ENCODE measurements around the gene PLCL1.
"Not testable (repeated sequence)": the region's sequence is repeated elsewhere in the genome, so short reads cannot be mapped to it uniquely, and the experiment has no call there.

The PLCL1 gene

DNA sequence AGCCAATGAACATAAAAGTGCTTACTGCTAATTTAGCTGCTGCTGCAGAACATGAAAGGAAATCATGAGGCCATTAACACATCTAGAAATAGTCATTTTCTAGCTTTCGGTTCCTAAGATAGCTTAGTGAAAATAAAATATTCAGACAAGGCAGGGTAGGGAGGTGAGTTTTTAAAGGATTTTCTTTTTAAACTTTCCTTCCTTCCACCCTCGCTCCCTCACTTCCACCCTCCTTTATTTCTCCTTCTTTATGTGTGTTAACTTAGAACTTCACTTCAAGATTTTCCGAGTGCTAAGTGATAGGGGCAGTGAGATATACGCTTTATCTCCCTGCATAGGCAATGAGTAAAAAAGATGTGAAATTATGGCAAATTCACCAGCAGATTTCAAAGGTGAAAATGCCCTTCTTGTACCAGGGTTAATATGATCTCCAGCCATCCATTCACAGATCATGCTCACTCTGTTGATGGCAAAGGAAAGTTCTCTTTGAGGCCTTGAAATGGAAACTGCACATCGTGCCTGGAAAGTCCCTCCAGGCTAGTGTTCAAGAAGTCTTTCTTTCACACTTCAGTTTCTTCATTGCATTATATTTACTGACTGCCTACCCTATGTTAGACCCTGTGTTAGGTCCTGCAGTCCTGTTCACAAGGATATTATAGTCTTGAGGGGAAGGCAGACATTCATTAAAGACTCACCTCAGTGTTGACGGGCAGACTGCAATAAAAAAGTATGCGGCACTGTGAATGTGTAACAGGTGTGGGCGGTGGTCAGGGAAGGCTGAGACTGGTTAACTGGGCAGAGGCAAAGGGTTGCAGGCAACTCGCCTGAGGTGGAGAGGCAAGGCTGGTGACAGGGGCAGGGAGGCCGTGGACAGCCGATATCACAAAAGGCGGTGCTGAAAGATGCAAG lies 200.8 kb downstream of the PLCL1 start:
- Histone ChIP-seq H3K4me3 (no peak overlapping the region), H3K27ac (no peak overlapping the region), H3K36me3 (ENCODE audit: insufficient read depth, low read length) (no peaks in the 10 kb centered on the region), H3K9me3 (ENCODE audit: low read depth, low read length) (no peaks in the 10 kb centered on the region), H3K9ac (ENCODE audit: insufficient read length) (no peak overlapping the region)
- no peak for DNase-seq (ENCODE audit: low read depth, low spot score)
- TF ChIP-seq POLR2AphosphoS5 (IDR thresholded peaks at IDR 0.05; ENCODE audit: borderline replicate concordance, low read depth, low read length): no peak
- TF ChIP-seq EZH2 (IDR thresholded peaks at IDR 0.05): no peak
- TF ChIP-seq FOXP2 (optimal IDR thresholded peaks at IDR 0.05; ENCODE audit: control extremely low read depth, extremely low read length, insufficient read depth): no peak

DNA sequence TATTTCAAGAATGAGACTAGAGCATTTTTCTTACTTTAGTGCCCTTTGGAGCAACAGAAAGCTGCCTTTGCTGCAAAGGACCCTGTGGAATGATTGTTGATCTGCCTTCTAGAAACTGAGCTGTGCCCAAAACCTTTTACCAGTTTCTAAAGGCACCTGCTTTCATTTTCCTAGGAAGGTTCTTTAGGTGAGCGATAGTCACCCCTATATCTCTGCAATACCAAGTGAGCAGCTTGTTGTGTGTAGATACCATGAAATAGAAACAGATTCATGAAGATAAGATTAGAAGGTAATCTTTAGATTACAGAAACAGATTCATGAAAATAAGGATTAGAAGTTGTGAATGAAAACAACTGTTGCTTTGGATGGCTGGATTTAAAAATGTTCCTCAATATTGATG lies 202.3 kb downstream of the PLCL1 start:
- DNase-seq (ENCODE audit: low read depth, low spot score): no peak
- Histone ChIP-seq H3K9ac (ENCODE audit: insufficient read length) (no peak overlapping the region), H3K4me3 (no peak overlapping the region), H3K9me3 (ENCODE audit: low read depth, low read length) (no peaks in the 10 kb centered on the region), H3K36me3 (ENCODE audit: insufficient read depth, low read length) (no peaks in the 10 kb centered on the region), H3K27ac (no peak overlapping the region)
- TF ChIP-seq POLR2AphosphoS5 (IDR thresholded peaks at IDR 0.05; ENCODE audit: borderline replicate concordance, low read depth, low read length): no peak
- no peak for TF ChIP-seq FOXP2 (optimal IDR thresholded peaks at IDR 0.05; ENCODE audit: control extremely low read depth, extremely low read length, insufficient read depth)
- TF ChIP-seq EZH2 (IDR thresholded peaks at IDR 0.05): no peak

DNA sequence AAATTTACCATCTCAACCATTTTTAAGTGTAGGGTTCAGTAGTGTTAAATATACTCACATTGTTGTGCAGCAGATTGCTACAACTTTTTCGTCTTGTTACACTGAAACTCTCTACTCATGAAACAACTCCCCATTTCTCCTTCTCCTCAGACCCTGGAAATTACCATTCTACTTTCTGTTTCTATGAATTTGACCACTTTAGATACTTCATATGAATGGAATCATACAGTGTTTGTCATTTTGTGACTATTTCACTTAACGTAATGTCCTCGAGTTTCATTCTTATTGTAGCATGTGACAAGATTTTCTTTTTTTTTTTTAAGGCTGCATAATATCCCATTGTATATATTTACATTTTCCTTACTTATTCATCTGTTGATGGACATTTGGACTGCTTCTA lies 203.8 kb downstream of the PLCL1 start:
- no peaks in the 10 kb centered on the region for H3K36me3 ChIP-seq (ENCODE audit: insufficient read depth, low read length)
- no peaks in the 10 kb centered on the region for H3K9me3 ChIP-seq (ENCODE audit: low read depth, low read length)
- no peak overlapping the region for H3K4me3 ChIP-seq
- H3K9ac ChIP-seq (ENCODE audit: insufficient read length): no peak overlapping the region
- TF ChIP-seq FOXP2 (optimal IDR thresholded peaks at IDR 0.05; ENCODE audit: control extremely low read depth, extremely low read length, insufficient read depth) (no peak), POLR2AphosphoS5 (IDR thresholded peaks at IDR 0.05; ENCODE audit: borderline replicate concordance, low read depth, low read length) (no peak), EZH2 (IDR thresholded peaks at IDR 0.05) (no peak)
- H3K27ac ChIP-seq: no peak overlapping the region
- DNase-seq (ENCODE audit: low read depth, low spot score): no peak

DNA sequence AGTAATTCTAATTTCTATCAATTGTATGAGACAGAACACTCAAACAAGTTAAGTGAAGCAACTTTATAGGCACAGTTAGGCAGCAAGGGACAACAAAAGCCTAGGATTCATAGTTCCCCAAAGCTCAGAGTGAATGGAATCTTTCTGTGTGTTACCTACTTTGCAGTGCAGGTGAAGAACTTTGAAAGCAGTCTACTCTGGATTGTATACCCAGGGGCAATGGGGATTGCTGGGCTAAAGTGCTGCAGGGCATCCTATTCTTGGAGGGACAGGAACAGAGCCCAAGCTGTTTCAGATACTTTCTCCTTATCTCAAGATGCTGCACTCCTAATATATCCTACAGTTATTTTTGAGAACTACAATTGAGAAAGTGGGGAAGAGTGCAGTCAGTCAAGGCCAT lies 207.6 kb downstream of the PLCL1 start:
- no peak for DNase-seq (ENCODE audit: low read depth, low spot score)
- no peaks in the 10 kb centered on the region for H3K9me3 ChIP-seq (ENCODE audit: low read depth, low read length)
- H3K4me3 ChIP-seq: no peak overlapping the region
- no peak overlapping the region for H3K9ac ChIP-seq (ENCODE audit: insufficient read length)
- TF ChIP-seq FOXP2 (optimal IDR thresholded peaks at IDR 0.05; ENCODE audit: control extremely low read depth, extremely low read length, insufficient read depth) (no peak), EZH2 (IDR thresholded peaks at IDR 0.05) (no peak), POLR2AphosphoS5 (IDR thresholded peaks at IDR 0.05; ENCODE audit: borderline replicate concordance, low read depth, low read length) (no peak)
- no peak overlapping the region for H3K27ac ChIP-seq
- H3K36me3 ChIP-seq (ENCODE audit: insufficient read depth, low read length): no peaks in the 10 kb centered on the region

DNA sequence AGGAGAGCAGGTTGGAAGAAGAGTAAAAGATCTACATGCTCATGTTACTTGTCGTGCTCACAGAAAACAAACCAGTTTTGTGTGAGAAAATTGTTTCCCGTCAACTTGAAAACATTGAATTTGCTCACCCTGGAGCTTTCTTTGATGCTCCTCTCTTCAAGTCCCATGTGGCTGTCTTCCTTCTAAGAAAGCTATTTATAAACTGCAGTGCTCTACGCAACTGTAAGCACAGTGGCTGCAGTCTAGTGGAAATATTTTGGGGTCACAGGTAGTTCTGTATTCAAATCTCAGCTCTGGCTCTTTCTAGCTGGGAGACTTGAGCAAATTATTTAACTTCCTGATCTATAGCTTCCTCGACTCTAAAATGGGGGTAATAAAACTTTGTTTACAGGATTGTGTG lies 211.8 kb downstream of the PLCL1 start:
- H3K9me3 ChIP-seq (ENCODE audit: low read depth, low read length): no peaks in the 10 kb centered on the region

DNA sequence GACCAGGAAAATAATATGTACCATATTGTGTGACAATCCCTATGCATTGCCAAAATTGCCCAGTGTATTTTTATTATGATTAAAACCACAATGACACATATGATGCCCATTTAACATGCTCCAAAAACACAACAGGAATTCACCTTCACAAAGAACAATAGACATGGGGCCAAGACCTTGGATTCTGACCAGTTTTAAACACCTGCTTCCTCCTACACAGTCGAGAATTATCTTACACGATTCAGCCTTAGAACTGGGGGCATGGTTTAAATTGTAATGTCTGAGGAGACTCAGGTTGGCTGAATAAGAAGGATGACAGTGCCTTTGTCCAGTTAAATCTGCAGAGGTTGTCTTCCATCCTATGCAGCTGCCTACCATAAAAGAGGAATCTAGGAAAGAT lies 212.7 kb downstream of the PLCL1 start:
- Histone ChIP-seq H3K9ac (ENCODE audit: insufficient read length) (no peak overlapping the region), H3K36me3 (ENCODE audit: insufficient read depth, low read length) (no peaks in the 10 kb centered on the region), H3K27ac (no peak overlapping the region), H3K9me3 (ENCODE audit: low read depth, low read length) (no peaks in the 10 kb centered on the region), H3K4me3 (no peak overlapping the region)
- no peak for TF ChIP-seq POLR2AphosphoS5 (IDR thresholded peaks at IDR 0.05; ENCODE audit: borderline replicate concordance, low read depth, low read length)
- TF ChIP-seq FOXP2 (optimal IDR thresholded peaks at IDR 0.05; ENCODE audit: control extremely low read depth, extremely low read length, insufficient read depth): no peak
- TF ChIP-seq EZH2 (IDR thresholded peaks at IDR 0.05): no peak
- no peak for DNase-seq (ENCODE audit: low read depth, low spot score)

More for the DNA sequence above, 211.8 kb downstream of the PLCL1 start:
- Histone ChIP-seq H3K9ac (ENCODE audit: insufficient read length) (no peak overlapping the region), H3K36me3 (ENCODE audit: insufficient read depth, low read length) (no peaks in the 10 kb centered on the region), H3K27ac (no peak overlapping the region), H3K4me3 (no peak overlapping the region)
- TF ChIP-seq POLR2AphosphoS5 (IDR thresholded peaks at IDR 0.05; ENCODE audit: borderline replicate concordance, low read depth, low read length) (no peak), EZH2 (IDR thresholded peaks at IDR 0.05) (no peak), FOXP2 (optimal IDR thresholded peaks at IDR 0.05; ENCODE audit: control extremely low read depth, extremely low read length, insufficient read depth) (no peak)
- no peak for DNase-seq (ENCODE audit: low read depth, low spot score)

DNA sequence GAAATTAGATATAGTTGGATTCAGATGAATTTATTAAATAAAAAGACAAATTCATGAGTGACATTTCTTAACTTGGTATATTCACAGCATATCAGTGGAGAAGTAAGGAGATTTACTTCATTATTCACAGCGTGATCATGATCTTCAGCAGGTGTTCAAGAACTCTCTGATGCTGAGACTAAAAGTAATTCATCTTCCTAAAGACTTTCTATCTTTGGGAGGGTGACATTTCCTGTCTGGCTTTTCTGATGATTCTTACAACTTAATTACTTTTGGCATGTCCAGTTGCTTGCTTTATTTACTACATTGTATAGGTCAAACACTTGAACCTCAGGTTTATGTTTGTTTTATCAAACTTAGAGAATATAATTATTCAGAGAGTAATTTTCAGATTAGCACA lies 224.6 kb downstream of the PLCL1 start:
- H3K9me3 ChIP-seq (ENCODE audit: low read depth, low read length): no peaks in the 10 kb centered on the region
- no peak overlapping the region for H3K27ac ChIP-seq
- no peak overlapping the region for H3K9ac ChIP-seq (ENCODE audit: insufficient read length)
- DNase-seq (ENCODE audit: low read depth, low spot score): no peak
- H3K36me3 ChIP-seq (ENCODE audit: insufficient read depth, low read length): no peaks in the 10 kb centered on the region
- TF ChIP-seq EZH2 (IDR thresholded peaks at IDR 0.05): no peak
- TF ChIP-seq POLR2AphosphoS5 (IDR thresholded peaks at IDR 0.05; ENCODE audit: borderline replicate concordance, low read depth, low read length): no peak
- no peak for TF ChIP-seq FOXP2 (optimal IDR thresholded peaks at IDR 0.05; ENCODE audit: control extremely low read depth, extremely low read length, insufficient read depth)
- H3K4me3 ChIP-seq: no peak overlapping the region

DNA sequence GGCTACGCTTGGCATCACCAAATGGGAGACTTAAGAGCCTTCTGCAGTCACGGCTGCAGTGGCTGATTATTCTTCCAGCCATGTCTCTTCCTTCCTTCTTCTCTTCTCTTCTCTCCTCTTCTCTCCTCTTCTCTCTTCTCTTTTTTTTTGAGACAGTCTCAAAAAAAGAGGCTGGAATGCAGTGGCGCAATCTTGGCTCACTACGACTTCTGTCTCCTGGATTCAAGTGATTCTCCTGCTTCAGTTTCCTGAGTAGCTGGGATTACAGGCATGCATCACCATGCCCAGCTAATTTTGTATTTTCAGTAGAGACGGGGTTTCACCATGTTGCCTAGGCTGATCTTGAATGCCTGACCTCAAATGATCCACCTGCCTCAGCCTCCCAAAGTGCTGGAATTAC lies 225.2 kb downstream of the PLCL1 start:
- H3K36me3 ChIP-seq (ENCODE audit: insufficient read depth, low read length); DNase-seq (ENCODE audit: low read depth, low spot score); H3K9ac ChIP-seq (ENCODE audit: insufficient read length); H3K9me3 ChIP-seq (ENCODE audit: low read depth, low read length); H3K27ac ChIP-seq; H3K4me3 ChIP-seq: not testable (repeated sequence)

DNA sequence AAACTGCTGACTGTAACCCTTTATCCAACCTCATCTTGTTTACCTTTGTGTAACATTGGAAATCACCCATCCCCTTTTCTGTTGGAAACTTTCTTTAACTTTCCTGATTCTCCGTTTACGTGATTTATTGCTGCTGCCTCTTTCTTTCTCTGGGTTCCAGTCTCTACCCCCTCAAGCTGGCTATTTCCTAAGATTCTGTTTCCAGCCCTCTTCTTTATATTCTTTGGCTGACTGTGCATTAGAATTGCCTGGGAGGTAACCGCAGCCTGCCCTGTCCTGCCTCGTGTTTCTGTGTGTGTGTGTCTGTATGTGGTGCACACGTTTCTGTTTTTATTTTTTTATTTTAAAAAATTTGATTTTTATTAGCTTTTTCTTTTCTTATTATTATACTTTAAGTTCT lies 229.2 kb downstream of the PLCL1 start:
- no peak overlapping the region for H3K27ac ChIP-seq
- H3K9ac ChIP-seq (ENCODE audit: insufficient read length): no peak overlapping the region
- no peak overlapping the region for H3K4me3 ChIP-seq
- H3K9me3 ChIP-seq (ENCODE audit: low read depth, low read length): no peaks in the 10 kb centered on the region
- no peak for DNase-seq (ENCODE audit: low read depth, low spot score)
- H3K36me3 ChIP-seq (ENCODE audit: insufficient read depth, low read length): no peaks in the 10 kb centered on the region
- no peak for TF ChIP-seq POLR2AphosphoS5 (IDR thresholded peaks at IDR 0.05; ENCODE audit: borderline replicate concordance, low read depth, low read length)
- no peak for TF ChIP-seq EZH2 (IDR thresholded peaks at IDR 0.05)
- no peak for TF ChIP-seq FOXP2 (optimal IDR thresholded peaks at IDR 0.05; ENCODE audit: control extremely low read depth, extremely low read length, insufficient read depth)

Measured in SK-N-MC (cell line).